HG03045 (cell line): ENCODE measurements around the gene GALR3.
A peak's percentile ranks its signal among the peaks of the same experiment; 100 is the strongest.

ENCODE experiments used
- ATAC-seq: cut with Tn5 transposase; IDR thresholded peaks from one replicate; pipeline ENCODE4 v1.9.1; 2021; ENCODE audit warnings: mild to moderate bottlenecking, moderate library complexity; ENCODE audit not compliant: unreplicated experiment

Gene GALR3

GRCh38 chr22:37818409-37819104 lies 4.6 kb upstream of the GALR3 start:
- no peak for ATAC-seq

- no peak for ATAC-seq
Observed at GRCh38 chr22:37819105-37819433, 4.1 kb upstream of the GALR3 start.

GRCh38 chr22:37820350-37820749 lies 2.8 kb upstream of the GALR3 start:
- no peak for ATAC-seq

GRCh38 chr22:37822079-37822833 lies 926 bp upstream of the GALR3 start:
- no peak for ATAC-seq

- no peak for ATAC-seq
Observed at GRCh38 chr22:37824674-37825641, 1.8 kb downstream of the GALR3 start.

GRCh38 chr22:37827056-37827455 lies 3.9 kb downstream of the GALR3 start:
- no peak for ATAC-seq

GRCh38 chr22:37830093-37830842 lies 7.1 kb downstream of the GALR3 start:
- no peak for ATAC-seq

GRCh38 chr22:37831472-37831871 lies 8.3 kb downstream of the GALR3 start:
- no peak for ATAC-seq

GRCh38 chr22:37832022-37832857 lies 9.1 kb downstream of the GALR3 start:
- no peak for ATAC-seq

- ATAC-seq, result no peak
Observed at GRCh38 chr22:37842015-37842793, 19.0 kb downstream of the GALR3 start.

GRCh38 chr22:37843741-37844089 lies 20.5 kb downstream of the GALR3 start:
- peak; percentile 45 for ATAC-seq

GRCh38 chr22:37844904-37845329 lies 21.7 kb downstream of the GALR3 start:
- no peak for ATAC-seq

GRCh38 chr22:37846433-37846832 lies 23.3 kb downstream of the GALR3 start:
- ATAC-seq, result no peak

- no peak for ATAC-seq
Observed at GRCh38 chr22:37848587-37849088, 25.5 kb downstream of the GALR3 start.

GRCh38 chr22:37849089-37849751 lies 26.0 kb downstream of the GALR3 start, which contains the start of gene EIF3L:
Gene EIF3L, plus strand, starts transcription at chr22:37849419. Its CDS starts 31 bp downstream, at chr22:37849450.
- ATAC-seq, result peak; percentile 68

GRCh38 chr22:37850801-37851200 lies 27.6 kb downstream of the GALR3 start:
- no peak for ATAC-seq

GRCh38 chr22:37852418-37852817 lies 29.2 kb downstream of the GALR3 start:
- no peak for ATAC-seq

GRCh38 chr22:37854946-37855345 lies 31.8 kb downstream of the GALR3 start:
- no peak for ATAC-seq
